ENCODE measurements around the gene ACVR1.

- TF ChIP-seq CTCF (conservative IDR thresholded peaks at IDR 0.05 in 1 of 2, IDR thresholded peaks at IDR 0.05 in 1 of 2; ENCODE audit: low read depth in 1 of 2, low read length in 2 of 2), result no peak
- TF ChIP-seq EZH2 (IDR thresholded peaks at IDR 0.05; ENCODE audit: low read length, missing control alignments), result no peak
These were observed 50.2 kb downstream of the ACVR1 start for GRCh38 chr2:157825885-157826284.
